Right renal pelvis (tissue), 4 donors: Measurements from ENCODE around the gene DPF1. TPM values are rescaled to one million over a fixed set of nuclear protein-coding genes. Genes with fewer than 3 reads are reported as not detected.

Experiments
- DNase-seq, 4 donors: peaks; one replicate each; pipeline ENCODE4 v3.0.0-alpha.2; 2013; ENCODE audit warnings: low read depth in 4 of 4, low spot score in 3 of 4, missing footprints in 1 of 4
- polyA plus RNA-seq, 4 donors: library from polyadenylated mRNA; unstranded; fragments of 120-200 nt; gene quantifications; one replicate each; pipeline ENCODE4 v1.2.1, GENCODE V29; 2013; ENCODE audit not compliant: insufficient read length in 4 of 4

Gene DPF1
- polyA plus RNA-seq, 4 donors, result 0.70 to 2.1 (median 1.5) TPM

GRCh38 chr19:38170334-38170733 is 53.7 kb downstream of the DPF1 start:
- DNase-seq, result no peak

- DNase-seq, result no peak
Observed at GRCh38 chr19:38168637-38169036, 55.4 kb downstream of the DPF1 start.

GRCh38 chr19:38165335-38165734 is 58.7 kb downstream of the DPF1 start:
- DNase-seq, result no peak

GRCh38 chr19:38164526-38164925 is 59.5 kb downstream of the DPF1 start:
- DNase-seq, result no peak

- DNase-seq, result no peak
Observed at GRCh38 chr19:38163419-38164290, 60.4 kb downstream of the DPF1 start.

GRCh38 chr19:38162632-38163031 is 61.4 kb downstream of the DPF1 start:
- DNase-seq, result no peak

- no peak for DNase-seq
Observed at GRCh38 chr19:38162094-38162493, 61.9 kb downstream of the DPF1 start.

Other genes starting within 250 kb of the DPF1 start
- gene PPP1R14A, start 32.2 kb upstream of the DPF1 start, polyA plus RNA-seq, result 1 to 10 TPM; 6.0 to 9.7 (median 7.6) TPM
- gene SPINT2, start 40.4 kb upstream of the DPF1 start, polyA plus RNA-seq, result 100 to 1,000 TPM; 323 to 411 (median 331) TPM
- gene C19orf33, start 80.0 kb upstream of the DPF1 start, polyA plus RNA-seq, result 10 to 100 TPM in 1 of 4 donors, 1 to 10 TPM in 3; 6.1 to 10.1 (median 8.8) TPM
- gene YIF1B, start 91.7 kb upstream of the DPF1 start, polyA plus RNA-seq, result 10 to 100 TPM; 30.8 to 42.5 (median 33.5) TPM
- gene KCNK6, start 95.6 kb upstream of the DPF1 start, polyA plus RNA-seq, result 1 to 10 TPM; 3.1 to 4.2 (median 3.3) TPM
- gene CATSPERG, start 111.6 kb upstream of the DPF1 start, polyA plus RNA-seq, result 1 to 10 TPM; 5.0 to 6.3 (median 5.9) TPM
- gene PSMD8, start 150.3 kb upstream of the DPF1 start, polyA plus RNA-seq, result 100 to 1,000 TPM; 166 to 194 (median 169) TPM
- gene GGN, start 163.8 kb upstream of the DPF1 start, polyA plus RNA-seq, result 1 to 10 TPM in 1 of 4 donors, under 1 TPM in 3; 0.51 to 1.0 (median 0.63) TPM
- 1 to 10 TPM in 2 of 4 donors, under 1 TPM in 2; 0.90 to 1.1 (median 1.0) TPM for gene SPRED3, start 164.5 kb upstream of the DPF1 start, polyA plus RNA-seq
- 10 to 100 TPM; 13.2 to 18.0 (median 13.9) TPM for gene FAM98C, start 178.9 kb upstream of the DPF1 start, polyA plus RNA-seq
- 1 to 10 TPM in 1 of 4 donors, under 1 TPM in 3; 0.53 to 1.3 (median 0.84) TPM for gene RASGRP4, start 202.0 kb upstream of the DPF1 start, polyA plus RNA-seq
- 1 to 10 TPM; 4.5 to 5.0 (median 4.8) TPM for gene RYR1, start 209.5 kb upstream of the DPF1 start, polyA plus RNA-seq